ENCODE results near the gene UBE2C. TPM values are rescaled to one million over a fixed set of nuclear protein-coding genes. Genes with fewer than 3 reads are reported as not detected.
A peak's percentile ranks its signal among the peaks of the same experiment; 100 is the strongest.

The UBE2C gene
- total and polyA plus RNA-seq, 2 experiments from 2014 or later: 26.7 to 46.9 TPM

- TF ChIP-seq EZH2 (IDR thresholded peaks at IDR 0.05; ENCODE audit: borderline replicate concordance): no peak
- TF ChIP-seq EZH2phosphoT487 (IDR thresholded peaks at IDR 0.05; ENCODE audit: low read depth, severe bottlenecking, unreplicated experiment): no peak
- TF ChIP-seq CTCF (IDR thresholded peaks at IDR 0.05; ENCODE audit: poor library complexity): no peak
- 68% methylated on average over 9 of the region's 9 CpGs for WGBS (ENCODE audit: low lambda C conversion rate, missing lambda C conversion rate)
- Histone ChIP-seq H3K4me3 (no peak overlapping the region), H4K20me1 (ENCODE audit: insufficient read depth, poor library complexity, severe bottlenecking) (no peaks in the 10 kb centered on the region), H3K36me3 (replicated peaks; ENCODE audit: insufficient read depth, low read depth) (no peaks in the 10 kb centered on the region), H2AFZ (no peak overlapping the region), H3K4me2 (no peak overlapping the region), H3K9me3 (ENCODE audit: low read depth) (no peaks in the 10 kb centered on the region), H3K27ac (peak overlapping the region; percentile 25), H3K27me3 (no peaks in the 10 kb centered on the region), H3K79me2 (peaks cover 19% of the 10 kb centered on the region), H3K4me1 (ENCODE audit: insufficient read depth) (no peaks in the 10 kb centered on the region), H3K9me2 (replicated peaks; ENCODE audit: insufficient read depth) (no peaks in the 10 kb centered on the region)
- no peak for DNase-seq (ENCODE audit: low spot score)
Observed at GRCh38 chr20:45817376-45818194, 5.1 kb downstream of the UBE2C start.

- no peak for TF ChIP-seq EZH2phosphoT487 (IDR thresholded peaks at IDR 0.05; ENCODE audit: low read depth, severe bottlenecking, unreplicated experiment)
- TF ChIP-seq EZH2 (IDR thresholded peaks at IDR 0.05; ENCODE audit: borderline replicate concordance): no peak
- no peak for TF ChIP-seq CTCF (IDR thresholded peaks at IDR 0.05; ENCODE audit: poor library complexity)
- Histone ChIP-seq H3K4me2 (no peak overlapping the region), H3K4me1 (ENCODE audit: insufficient read depth) (no peaks in the 10 kb centered on the region), H3K36me3 (replicated peaks; ENCODE audit: insufficient read depth, low read depth) (no peaks in the 10 kb centered on the region), H3K9me3 (ENCODE audit: low read depth) (no peaks in the 10 kb centered on the region), H3K27ac (peak overlapping the region; percentile 25), H3K9me2 (replicated peaks; ENCODE audit: insufficient read depth) (no peaks in the 10 kb centered on the region), H3K79me2 (peaks cover 13% of the 10 kb centered on the region), H3K27me3 (no peaks in the 10 kb centered on the region), H2AFZ (no peak overlapping the region), H4K20me1 (ENCODE audit: insufficient read depth, poor library complexity, severe bottlenecking) (no peaks in the 10 kb centered on the region), H3K4me3 (no peak overlapping the region)
- no peak for DNase-seq (ENCODE audit: low spot score)
- WGBS (ENCODE audit: low lambda C conversion rate, missing lambda C conversion rate): 72% methylated on average over 3 of the region's 3 CpGs
Observed at GRCh38 chr20:45818239-45818638, 5.8 kb downstream of the UBE2C start.

- peaks cover under 1% of the 10 kb centered on the region for H3K79me2 ChIP-seq
- WGBS (ENCODE audit: low lambda C conversion rate, missing lambda C conversion rate): 96% methylated on average over 4 of the region's 4 CpGs
- no peak overlapping the region for H2AFZ ChIP-seq
- no peak overlapping the region for H3K4me3 ChIP-seq
- no peaks in the 10 kb centered on the region for H3K4me1 ChIP-seq (ENCODE audit: insufficient read depth)
- no peak overlapping the region for H3K4me2 ChIP-seq
- H3K27me3 ChIP-seq: no peaks in the 10 kb centered on the region
- TF ChIP-seq EZH2 (IDR thresholded peaks at IDR 0.05; ENCODE audit: borderline replicate concordance) (no peak), CTCF (IDR thresholded peaks at IDR 0.05; ENCODE audit: poor library complexity) (no peak), EZH2phosphoT487 (IDR thresholded peaks at IDR 0.05; ENCODE audit: low read depth, severe bottlenecking, unreplicated experiment) (no peak)
- H3K27ac ChIP-seq: no peak overlapping the region
- no peaks in the 10 kb centered on the region for H3K9me2 ChIP-seq (replicated peaks; ENCODE audit: insufficient read depth)
- no peak for DNase-seq (ENCODE audit: low spot score)
- H3K36me3 ChIP-seq (replicated peaks; ENCODE audit: insufficient read depth, low read depth): no peaks in the 10 kb centered on the region
- H4K20me1 ChIP-seq (ENCODE audit: insufficient read depth, poor library complexity, severe bottlenecking): no peaks in the 10 kb centered on the region
- H3K9me3 ChIP-seq (ENCODE audit: low read depth): no peaks in the 10 kb centered on the region
Observed at GRCh38 chr20:45819466-45819865, 7.0 kb downstream of the UBE2C start.

Measured in hepatocyte (in vitro differentiated cells).